Endothelial cell of umbilical vein (primary cell): ENCODE results near the gene CFAP107.

Source experiments
- EZH2 ChIP-seq: IDR thresholded peaks from 2 replicates; pipeline ENCODE4 v1.6.1; 2012; ENCODE audit warnings: borderline replicate concordance, low read depth, mild to moderate bottlenecking, moderate library complexity, low read length, inconsistent platforms; ENCODE audit not compliant: severe bottlenecking
- FOS ChIP-seq: IDR thresholded peaks from 2 replicates; pipeline ENCODE4 v1.6.1; 2011; ENCODE audit warnings: mild to moderate bottlenecking, low read length, moderate library complexity, borderline replicate concordance; ENCODE audit not compliant: insufficient read depth
- GATA2 ChIP-seq: IDR thresholded peaks from 2 replicates; pipeline ENCODE4 v1.7.0; 2011; ENCODE audit warnings: low read depth, mild to moderate bottlenecking, moderate library complexity, mixed read lengths, low read length; ENCODE audit not compliant: insufficient read length, insufficient read depth
- JUN ChIP-seq: IDR thresholded peaks from 2 replicates; pipeline ENCODE4 v1.6.1; 2011; ENCODE audit warnings: borderline replicate concordance, low read depth; ENCODE audit not compliant: insufficient read length, insufficient read depth
- MYC ChIP-seq: IDR thresholded peaks from one replicate; pipeline ENCODE4 v1.6.1; 2011; ENCODE audit warnings: mild to moderate bottlenecking, low read depth, low read length
- POLR2A ChIP-seq: IDR thresholded peaks from 2 replicates; pipeline ENCODE4 v1.6.1; 2012; ENCODE audit warnings: low read depth, mild to moderate bottlenecking, control low read depth, low read length
- POLR2AphosphoS5 ChIP-seq: IDR thresholded peaks from 2 replicates; pipeline ENCODE4 v1.6.1; 2012; ENCODE audit warnings: low read depth, mild to moderate bottlenecking, control low read depth, low read length, moderate library complexity; ENCODE audit not compliant: insufficient read depth
- TF ChIP-seq, protein P1 (sequence below), 2 donors: IDR thresholded peaks; 1 replicate in 1 of 2; 2 replicates in 1 of 2; pipeline ENCODE4 v1.5.1; 2011; ENCODE audit warnings: low read length in 2 of 2, mild to moderate bottlenecking in 2 of 2, moderate library complexity in 2 of 2, control low read depth in 1 of 2, inconsistent platforms in 1 of 2, low read depth in 1 of 2; ENCODE audit not compliant: insufficient read depth in 1 of 2; ENCODE audit errors: extremely low read depth in 1 of 2
- TF ChIP-seq, protein P2 (sequence below): IDR thresholded peaks from 2 replicates; pipeline ENCODE4 v1.6.1; 2011; ENCODE audit not compliant: insufficient read depth, insufficient read length

DNA sequence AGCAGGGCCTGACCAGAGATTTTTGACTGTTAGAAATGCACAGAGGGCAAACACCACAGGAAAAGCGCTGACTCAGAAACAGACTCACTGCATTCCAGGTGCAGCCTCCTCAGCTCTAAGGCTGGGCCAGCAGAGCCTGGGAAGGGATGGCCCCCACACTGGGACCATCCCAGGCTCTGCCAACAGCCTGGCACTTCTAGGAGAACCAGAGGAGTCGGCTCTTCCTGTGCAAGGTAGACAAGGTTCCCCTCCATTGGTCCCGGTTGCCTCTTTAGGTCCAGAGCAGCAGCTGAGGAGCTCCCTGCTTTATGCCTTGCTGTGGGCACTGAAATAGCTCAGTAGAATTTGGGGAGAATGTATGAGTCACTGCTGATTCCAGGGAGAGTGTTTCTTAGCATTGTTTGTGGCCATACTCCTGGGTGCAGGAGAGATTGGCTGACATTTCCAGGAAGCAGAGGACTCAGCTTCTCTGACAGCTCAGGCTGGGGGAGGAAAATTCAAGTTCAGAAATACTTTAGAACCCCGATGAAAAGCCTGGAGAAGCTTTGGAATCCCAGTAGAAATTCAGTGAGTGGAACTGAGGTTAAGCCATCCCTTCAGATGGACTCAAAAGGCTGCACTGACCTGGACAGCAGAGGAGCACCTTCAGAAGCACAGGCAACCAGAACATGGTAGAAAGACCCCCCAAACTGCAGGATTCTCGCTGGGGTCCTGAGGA lies 64.8 kb downstream of the CFAP107 start:
- TF ChIP-seq, protein P1, sequence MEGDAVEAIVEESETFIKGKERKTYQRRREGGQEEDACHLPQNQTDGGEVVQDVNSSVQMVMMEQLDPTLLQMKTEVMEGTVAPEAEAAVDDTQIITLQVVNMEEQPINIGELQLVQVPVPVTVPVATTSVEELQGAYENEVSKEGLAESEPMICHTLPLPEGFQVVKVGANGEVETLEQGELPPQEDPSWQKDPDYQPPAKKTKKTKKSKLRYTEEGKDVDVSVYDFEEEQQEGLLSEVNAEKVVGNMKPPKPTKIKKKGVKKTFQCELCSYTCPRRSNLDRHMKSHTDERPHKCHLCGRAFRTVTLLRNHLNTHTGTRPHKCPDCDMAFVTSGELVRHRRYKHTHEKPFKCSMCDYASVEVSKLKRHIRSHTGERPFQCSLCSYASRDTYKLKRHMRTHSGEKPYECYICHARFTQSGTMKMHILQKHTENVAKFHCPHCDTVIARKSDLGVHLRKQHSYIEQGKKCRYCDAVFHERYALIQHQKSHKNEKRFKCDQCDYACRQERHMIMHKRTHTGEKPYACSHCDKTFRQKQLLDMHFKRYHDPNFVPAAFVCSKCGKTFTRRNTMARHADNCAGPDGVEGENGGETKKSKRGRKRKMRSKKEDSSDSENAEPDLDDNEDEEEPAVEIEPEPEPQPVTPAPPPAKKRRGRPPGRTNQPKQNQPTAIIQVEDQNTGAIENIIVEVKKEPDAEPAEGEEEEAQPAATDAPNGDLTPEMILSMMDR (IDR thresholded peaks at IDR 0.05; ENCODE audit: extremely low read depth in 1 of 2, insufficient read depth in 1 of 2, low read depth in 1 of 2, low read length in 2 of 2): no peak
- TF ChIP-seq POLR2A (no peak), POLR2AphosphoS5 (no peak), EZH2 (no peak), JUN (no peak), MYC (no peak), GATA2 (no peak), FOS (no peak)
- TF ChIP-seq, protein P2, sequence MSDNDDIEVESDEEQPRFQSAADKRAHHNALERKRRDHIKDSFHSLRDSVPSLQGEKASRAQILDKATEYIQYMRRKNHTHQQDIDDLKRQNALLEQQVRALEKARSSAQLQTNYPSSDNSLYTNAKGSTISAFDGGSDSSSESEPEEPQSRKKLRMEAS: no peak
